ENCODE measurements around the gene GSTO2. TPM values are rescaled to one million over a fixed set of nuclear protein-coding genes. Genes with fewer than 3 reads are reported as not detected.

Gene GSTO2
- total and polyA plus RNA-seq, 10 of the 15 experiments (the other 5 are each of a cell fraction or from before 2014, with no cell fraction given): 0.16 to 0.86 (median 0.46) TPM

- TF ChIP-seq BCLAF1 (IDR thresholded peaks at IDR 0.05): no peak
- TF ChIP-seq POLR2AphosphoS2 (IDR thresholded peaks at IDR 0.05; ENCODE audit: low read depth, low read length): peak; percentile 80
- no peak for TF ChIP-seq IRF3 (IDR thresholded peaks at IDR 0.05)
- TF ChIP-seq MXI1 (IDR thresholded peaks at IDR 0.05; ENCODE audit: low read depth, low read length): no peak
- no peak for TF ChIP-seq ZBTB33 (IDR thresholded peaks at IDR 0.05)
- no peak; the same call in 1 of the 2 replicates for TF ChIP-seq LARP7 (IDR thresholded peaks at IDR 0.05)
- TF ChIP-seq RAD51 (IDR thresholded peaks at IDR 0.05): no peak
- 0 out of 2 replicates have a peak, but pooled peaks have one; percentile 21 for TF ChIP-seq ASH2L (IDR thresholded peaks at IDR 0.05; ENCODE audit: borderline replicate concordance, low read depth)
- TF ChIP-seq HDGF (IDR thresholded peaks at IDR 0.05): no peak
- TF ChIP-seq NBN (IDR thresholded peaks at IDR 0.05): no peak; the same call in 1 of the 2 replicates
- TF ChIP-seq MTA3 (IDR thresholded peaks at IDR 0.05; ENCODE audit: borderline replicate concordance, low read length): no peak; the same call in 1 of the 2 replicates
- TF ChIP-seq RELB (IDR thresholded peaks at IDR 0.05; ENCODE audit: low read depth): no peak; the same call in 1 of the 2 replicates
- TF ChIP-seq MYB (IDR thresholded peaks at IDR 0.05; ENCODE audit: borderline replicate concordance, low read depth, low read length): no peak
- TF ChIP-seq ETV6 (conservative IDR thresholded peaks at IDR 0.05 in 1 of 2, IDR thresholded peaks at IDR 0.05 in 1 of 2; ENCODE audit: borderline replicate concordance in 1 of 2, low read depth in 1 of 2): peak in 1 of 2 experiments; percentile 50; a peak in 1 of 4 replicates
- peak; percentile 69 for TF ChIP-seq EED (IDR thresholded peaks at IDR 0.05; ENCODE audit: low read depth)
- TF ChIP-seq CHD1 (IDR thresholded peaks at IDR 0.05; ENCODE audit: low read depth, low read length): no peak
- no peak for TF ChIP-seq ZSCAN29 (IDR thresholded peaks at IDR 0.05)
- TF ChIP-seq KDM1A (IDR thresholded peaks at IDR 0.05; ENCODE audit: borderline replicate concordance): no peak
- TF ChIP-seq ZZZ3 (IDR thresholded peaks at IDR 0.05; ENCODE audit: control insufficient read depth, insufficient read length, low read depth): no peak
- no peak for TF ChIP-seq PKNOX1 (IDR thresholded peaks at IDR 0.05)
- no peak for TF ChIP-seq RAD21 (IDR thresholded peaks at IDR 0.05; ENCODE audit: insufficient read depth, low read depth, low read length)
These were observed 14.3 kb upstream of the GSTO2 start, which contains the start of gene GSTO1 (continued) for GRCh38 chr10:104254493-104255310.

Measured in GM12878 (cell line).